GM18526 (cell line): Measurements from ENCODE around the gene ZPBP.

Experiments used
- POLR2A ChIP-seq: IDR thresholded peaks from 3 replicates; pipeline ENCODE4 v1.6.1; 2011; ENCODE audit not compliant: insufficient read length; ENCODE audit errors: extremely low read depth

ZPBP gene

DNA sequence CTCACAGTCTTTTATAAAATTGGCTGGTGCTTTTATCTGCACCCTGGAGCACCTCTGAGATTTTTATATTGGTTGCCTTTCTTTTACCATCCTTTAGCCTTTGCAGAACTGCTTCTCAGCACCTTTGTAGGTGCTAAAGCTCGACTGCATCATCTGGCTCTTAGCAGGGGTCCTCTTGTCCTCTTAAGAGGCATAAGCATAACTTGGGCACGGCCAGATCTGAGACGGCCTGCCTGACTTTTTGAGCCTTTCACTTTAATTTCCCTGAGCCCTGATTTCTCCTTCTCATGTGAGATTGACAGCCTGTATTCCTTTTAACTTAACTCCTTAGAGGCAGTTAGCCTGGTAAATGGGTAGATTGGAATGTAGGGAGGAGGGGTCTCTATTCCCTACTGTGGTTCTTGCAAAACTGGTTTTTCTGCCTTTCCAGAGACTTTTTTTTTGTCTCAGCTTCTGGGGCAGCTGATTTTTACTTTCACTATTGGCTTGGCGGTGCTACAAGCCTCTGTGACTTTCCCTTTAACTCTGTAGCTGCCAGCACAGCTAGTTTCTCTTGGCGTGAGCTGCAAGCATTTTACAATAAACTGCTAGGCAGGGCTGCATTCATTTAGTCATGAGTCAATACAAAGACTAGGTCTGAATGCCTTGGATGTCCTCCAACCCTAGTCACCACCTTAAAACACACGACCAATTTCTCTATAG, 24.0 kb downstream of the ZPBP start:
- TF ChIP-seq POLR2A = no peak

- no peak for TF ChIP-seq POLR2A
These were observed 25.0 kb downstream of the ZPBP start for GRCh38 chr7:50068026-50068425.

GRCh38 chr7:50062951-50063350, 30.1 kb downstream of the ZPBP start:
- TF ChIP-seq POLR2A = no peak

DNA sequence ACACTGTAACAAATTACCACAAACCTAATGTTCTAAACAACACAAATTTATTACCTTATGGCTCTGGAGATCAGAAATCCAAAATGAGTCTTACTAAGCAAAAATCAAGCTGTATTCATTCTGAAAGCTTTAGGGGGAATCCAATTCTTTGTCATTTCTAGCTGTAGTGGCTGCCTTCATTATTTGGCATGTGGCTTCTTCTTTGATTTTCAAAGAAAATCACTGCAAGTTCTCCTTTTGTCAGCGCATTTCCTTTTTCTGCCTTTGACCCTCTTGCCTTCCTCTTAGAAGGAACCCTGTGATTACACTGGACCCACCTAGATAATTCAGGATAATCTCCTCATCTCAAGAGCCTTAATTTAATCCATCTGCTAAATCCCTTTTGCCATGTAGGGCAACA, 36.9 kb downstream of the ZPBP start:
- TF ChIP-seq POLR2A = no peak

DNA sequence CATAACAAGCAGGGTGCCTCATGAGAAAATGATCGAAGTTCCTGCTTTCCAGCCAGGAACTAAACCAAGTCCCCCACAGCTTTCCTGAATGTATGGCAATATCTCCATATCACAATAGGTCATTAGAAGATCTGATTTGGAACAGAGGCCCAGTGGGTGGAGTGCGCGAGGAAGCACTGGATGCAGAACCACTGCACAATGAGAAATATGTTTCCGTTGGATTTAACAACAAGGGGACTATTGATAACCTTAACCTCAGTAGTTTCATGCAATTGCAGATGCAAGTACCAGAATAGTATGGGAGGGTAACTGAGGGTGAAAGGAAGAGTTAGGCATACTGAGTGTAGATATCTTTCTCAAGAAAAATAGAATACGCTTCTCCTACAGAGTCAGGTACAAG, 45.3 kb downstream of the ZPBP start:
- no peak for TF ChIP-seq POLR2A

GRCh38 chr7:50037086-50037485, 56.0 kb downstream of the ZPBP start:
- no peak for TF ChIP-seq POLR2A

DNA sequence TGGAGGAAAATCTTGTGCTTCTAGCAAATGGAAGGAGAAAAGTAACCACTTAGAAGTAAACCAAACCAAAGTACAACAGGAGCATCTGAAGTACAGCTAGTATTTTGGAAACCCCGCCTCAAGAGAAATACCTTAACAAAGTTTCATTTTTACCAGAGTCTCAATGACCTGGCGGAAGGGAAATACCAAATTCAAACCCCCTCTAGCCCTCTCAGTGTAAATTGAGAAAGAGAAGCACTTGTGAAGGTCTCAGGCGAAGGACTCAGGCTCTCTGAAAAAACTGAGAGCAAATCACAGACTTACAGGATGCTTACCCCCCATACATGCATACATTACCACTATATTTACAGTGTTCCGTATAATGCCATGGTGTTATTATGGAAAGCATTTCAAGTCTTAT, 70.1 kb downstream of the ZPBP start:
- TF ChIP-seq POLR2A = no peak

DNA sequence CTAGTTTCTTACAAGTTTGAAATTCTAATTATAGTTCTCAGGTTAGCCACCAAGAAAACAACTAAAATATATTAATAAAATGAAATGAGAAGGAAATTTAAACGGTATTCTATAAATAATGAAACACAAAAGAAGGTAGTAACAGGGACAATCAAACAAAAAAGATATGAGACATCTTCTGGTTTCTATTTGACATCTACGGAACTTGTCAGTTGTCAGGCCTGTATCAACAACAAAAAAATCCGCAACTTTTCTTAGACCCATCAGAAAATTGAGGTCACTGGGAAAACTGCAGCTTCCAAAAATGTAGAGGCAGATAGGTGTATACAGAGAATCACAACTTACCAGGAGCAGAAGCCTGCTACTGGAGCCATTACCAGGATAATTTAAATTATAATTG, 70.6 kb downstream of the ZPBP start:
- no peak for TF ChIP-seq POLR2A

DNA sequence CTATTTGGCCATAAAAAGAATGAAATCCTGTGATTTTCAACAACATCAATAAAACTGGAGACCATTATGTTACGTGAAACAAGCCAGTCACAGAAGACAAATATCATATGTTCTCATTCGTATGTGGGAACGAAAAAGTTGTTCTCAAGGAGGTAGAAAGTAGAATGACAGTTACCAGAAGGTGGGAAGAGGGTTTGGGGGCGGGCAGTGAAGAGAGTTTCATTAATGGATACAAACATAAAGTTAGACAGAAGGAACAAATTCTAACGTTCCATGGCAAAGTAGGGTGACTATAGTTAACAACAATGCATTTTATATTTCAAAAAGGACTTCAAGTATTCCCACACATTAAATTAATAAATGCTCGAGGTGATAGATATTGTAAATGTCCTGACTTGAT, 97.4 kb downstream of the ZPBP start:
- TF ChIP-seq POLR2A = no peak

DNA sequence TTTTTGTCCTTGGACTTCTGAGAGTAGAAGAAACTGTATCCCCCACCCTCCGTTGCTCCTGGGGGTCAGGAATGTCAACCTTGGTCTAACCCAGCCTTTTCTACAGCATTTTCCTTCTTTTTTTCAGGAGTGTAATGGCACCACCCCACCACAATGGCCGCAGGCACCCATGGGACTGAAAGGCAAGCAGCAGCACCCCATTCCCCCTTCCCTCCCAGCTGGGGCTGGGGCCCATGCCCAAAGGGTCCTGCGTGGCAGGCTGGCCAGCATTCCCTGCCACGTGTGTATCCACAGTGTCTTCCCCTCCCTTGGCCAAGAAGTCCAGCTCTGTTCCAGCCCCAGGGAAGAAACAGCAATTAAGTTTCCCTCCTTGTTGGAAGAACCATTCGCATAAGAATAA, 106.9 kb downstream of the ZPBP start:
- TF ChIP-seq POLR2A = no peak

GRCh38 chr7:49980465-49980864, 112.6 kb downstream of the ZPBP start:
- no peak for TF ChIP-seq POLR2A

GRCh38 chr7:49976238-49976637, 116.8 kb downstream of the ZPBP start:
- TF ChIP-seq POLR2A = no peak

GRCh38 chr7:49974035-49974434, 119.0 kb downstream of the ZPBP start:
- no peak for TF ChIP-seq POLR2A

GRCh38 chr7:49937608-49938007, 155.4 kb downstream of the ZPBP start:
- no peak for TF ChIP-seq POLR2A

GRCh38 chr7:49931627-49932026, 161.4 kb downstream of the ZPBP start:
- no peak for TF ChIP-seq POLR2A

- no peak for TF ChIP-seq POLR2A
These were observed 164.3 kb downstream of the ZPBP start for GRCh38 chr7:49928787-49929186.

DNA sequence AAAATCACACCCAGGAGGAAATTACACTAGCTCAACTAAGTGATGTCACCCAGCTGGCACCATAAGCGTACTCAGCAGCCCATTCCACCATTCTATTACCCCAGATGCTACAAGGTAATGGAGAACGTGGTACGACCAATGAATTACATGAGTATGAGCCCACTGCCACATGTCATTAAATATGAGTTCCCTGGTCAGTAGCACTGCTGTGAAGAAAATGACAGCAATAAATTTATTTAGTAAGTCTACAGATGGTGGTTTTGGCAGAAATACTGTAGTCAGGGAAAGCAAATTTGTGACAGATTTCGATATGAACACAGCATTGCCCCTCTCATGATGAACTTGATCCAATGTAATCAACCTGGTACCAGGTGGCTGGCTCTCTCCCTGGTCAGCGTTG, 165.4 kb downstream of the ZPBP start:
- TF ChIP-seq POLR2A = no peak
